ENCODE data around the gene NLRP6.
A peak's percentile ranks its signal among the peaks of the same experiment; 100 is the strongest.

NLRP6 gene

DNA sequence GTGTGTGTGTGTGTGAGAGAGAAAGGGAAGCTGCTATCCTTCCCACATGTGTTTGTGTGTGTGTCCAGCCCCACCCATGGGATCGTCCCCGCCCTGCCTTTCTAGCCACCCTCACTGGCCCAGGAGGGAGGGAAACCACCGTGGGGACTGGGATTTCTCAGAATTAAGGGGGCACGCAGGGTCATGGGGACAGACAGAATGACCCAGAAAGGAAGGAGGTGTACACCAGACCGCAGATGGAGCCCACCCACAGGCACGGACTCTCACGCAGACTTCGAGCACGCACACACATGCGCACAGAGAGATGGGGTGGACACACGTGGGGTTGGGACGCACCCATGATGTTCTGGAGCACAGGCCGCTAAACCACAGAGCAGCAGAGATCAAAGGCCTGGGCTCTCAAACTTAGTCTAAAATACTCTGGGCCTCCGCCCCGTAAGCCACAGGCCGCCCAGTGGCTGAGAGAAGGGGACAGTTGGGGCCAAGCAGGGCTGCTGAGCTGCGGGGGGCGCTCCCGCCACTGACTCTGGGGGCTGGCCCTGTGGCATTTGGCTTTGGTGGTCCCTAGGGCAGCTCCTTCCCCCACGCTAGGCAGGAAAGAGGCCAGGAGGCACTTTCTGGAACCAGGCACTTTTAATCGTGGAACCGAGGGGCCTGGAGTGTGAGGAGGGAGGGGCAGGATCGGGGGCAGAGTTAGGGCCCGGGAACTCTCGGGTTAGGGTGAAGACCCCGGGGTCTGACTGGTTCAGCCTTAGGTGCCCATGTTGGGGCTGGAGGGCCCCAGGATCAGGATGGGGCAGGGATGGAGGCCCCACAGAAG lies 19.6 kb downstream of the NLRP6 start:
- Mint-ChIP-seq H3K27me3 (ENCODE audit: low read depth, poor library complexity) (no peaks in the 10 kb centered on the region), H3K4me1 (peaks cover 47% of the 10 kb centered on the region), H3K27ac (peak overlapping the region; percentile 90), H3K36me3 (ENCODE audit: low read depth) (peaks cover 1% of the 10 kb centered on the region), H3K9me3 (peaks cover 11% of the 10 kb centered on the region), H3K4me3 (no peak overlapping the region)
- peak; percentile 3 for DNase-seq
- TF ChIP-seq, protein P1, sequence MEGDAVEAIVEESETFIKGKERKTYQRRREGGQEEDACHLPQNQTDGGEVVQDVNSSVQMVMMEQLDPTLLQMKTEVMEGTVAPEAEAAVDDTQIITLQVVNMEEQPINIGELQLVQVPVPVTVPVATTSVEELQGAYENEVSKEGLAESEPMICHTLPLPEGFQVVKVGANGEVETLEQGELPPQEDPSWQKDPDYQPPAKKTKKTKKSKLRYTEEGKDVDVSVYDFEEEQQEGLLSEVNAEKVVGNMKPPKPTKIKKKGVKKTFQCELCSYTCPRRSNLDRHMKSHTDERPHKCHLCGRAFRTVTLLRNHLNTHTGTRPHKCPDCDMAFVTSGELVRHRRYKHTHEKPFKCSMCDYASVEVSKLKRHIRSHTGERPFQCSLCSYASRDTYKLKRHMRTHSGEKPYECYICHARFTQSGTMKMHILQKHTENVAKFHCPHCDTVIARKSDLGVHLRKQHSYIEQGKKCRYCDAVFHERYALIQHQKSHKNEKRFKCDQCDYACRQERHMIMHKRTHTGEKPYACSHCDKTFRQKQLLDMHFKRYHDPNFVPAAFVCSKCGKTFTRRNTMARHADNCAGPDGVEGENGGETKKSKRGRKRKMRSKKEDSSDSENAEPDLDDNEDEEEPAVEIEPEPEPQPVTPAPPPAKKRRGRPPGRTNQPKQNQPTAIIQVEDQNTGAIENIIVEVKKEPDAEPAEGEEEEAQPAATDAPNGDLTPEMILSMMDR (IDR thresholded peaks at IDR 0.05): no peak

- TF ChIP-seq, protein P1 (IDR thresholded peaks at IDR 0.05): no peak
- Mint-ChIP-seq H3K4me3 (no peak overlapping the region), H3K9me3 (peaks cover 17% of the 10 kb centered on the region), H3K27ac (no peak overlapping the region), H3K36me3 (ENCODE audit: low read depth) (peaks cover 4% of the 10 kb centered on the region), H3K27me3 (ENCODE audit: low read depth, poor library complexity) (no peaks in the 10 kb centered on the region), H3K4me1 (peaks cover 50% of the 10 kb centered on the region)
- DNase-seq: no peak
Observed at GRCh38 chr11:298406-299065, 20.3 kb downstream of the NLRP6 start.

DNA sequence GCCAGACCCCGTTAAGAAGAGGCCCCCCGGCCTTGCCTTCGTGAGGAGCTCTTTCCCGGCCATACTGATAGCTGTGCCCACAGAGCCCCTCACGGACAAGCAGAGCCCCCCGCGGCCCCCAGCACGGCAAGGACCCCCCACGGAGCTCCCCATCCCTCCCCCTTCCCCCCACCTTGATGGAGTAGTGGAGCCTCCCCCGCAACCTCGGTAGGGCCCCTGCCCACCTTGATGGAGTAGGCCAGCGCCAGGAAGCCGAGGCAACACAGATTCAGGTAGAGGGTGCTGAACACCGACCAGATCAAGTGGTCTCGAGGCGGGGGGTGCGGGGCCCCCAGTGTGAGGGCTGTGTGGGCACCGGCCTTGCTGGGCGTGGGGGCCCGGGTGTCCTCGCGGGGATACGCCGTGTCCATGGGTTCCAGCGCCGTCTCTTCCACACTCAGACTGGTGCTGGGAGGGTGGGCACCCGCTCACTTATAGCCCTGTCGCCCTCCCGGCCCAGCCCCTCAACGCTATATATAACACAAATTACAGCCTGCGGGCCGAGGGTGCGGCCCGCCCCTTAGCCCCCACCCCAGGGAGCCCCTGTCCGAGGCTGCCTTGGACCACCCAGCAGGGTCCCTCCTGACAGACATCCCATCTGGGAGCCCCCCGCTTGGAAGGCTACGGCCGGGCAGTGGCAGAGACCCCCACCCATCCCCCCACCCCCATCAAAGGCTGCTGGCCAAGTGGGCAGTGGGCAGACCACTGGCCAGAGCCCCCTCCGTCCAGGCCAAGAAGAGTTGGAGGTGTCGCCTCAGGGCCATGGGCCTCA lies 21.1 kb downstream of the NLRP6 start, which contains the start of gene IFITM5:
Gene IFITM5 (minus strand): TSS at position 446 of the 811 bp plus-strand sequence. CDS start 36 bp downstream, at position 410.
- no peak within 1 kb of the TSS for H3K27ac Mint-ChIP-seq
- DNase-seq: no peak
- H3K4me3 Mint-ChIP-seq: peak within 1 kb of the TSS; percentile 3
- H3K9me3 Mint-ChIP-seq: peaks cover 19% of the 10 kb centered on the region
- TF ChIP-seq, protein P1 (IDR thresholded peaks at IDR 0.05): no peak
- peaks cover 4% of the 10 kb centered on the region for H3K36me3 Mint-ChIP-seq (ENCODE audit: low read depth)
- H3K4me1 Mint-ChIP-seq: peaks cover 50% of the 10 kb centered on the region
- H3K27me3 Mint-ChIP-seq (ENCODE audit: low read depth, poor library complexity): no peaks in the 10 kb centered on the region

GRCh38 chr11:299951-300735 lies 21.9 kb downstream of the NLRP6 start:
- Mint-ChIP-seq H3K4me1 (peaks cover 51% of the 10 kb centered on the region), H3K36me3 (ENCODE audit: low read depth) (peaks cover 4% of the 10 kb centered on the region), H3K27ac (no peak overlapping the region), H3K9me3 (peaks cover 19% of the 10 kb centered on the region), H3K4me3 (peak overlapping the region; percentile 3), H3K27me3 (ENCODE audit: low read depth, poor library complexity) (no peaks in the 10 kb centered on the region)
- peak; percentile 52 for DNase-seq
- TF ChIP-seq, protein P1 (IDR thresholded peaks at IDR 0.05): no peak

DNA sequence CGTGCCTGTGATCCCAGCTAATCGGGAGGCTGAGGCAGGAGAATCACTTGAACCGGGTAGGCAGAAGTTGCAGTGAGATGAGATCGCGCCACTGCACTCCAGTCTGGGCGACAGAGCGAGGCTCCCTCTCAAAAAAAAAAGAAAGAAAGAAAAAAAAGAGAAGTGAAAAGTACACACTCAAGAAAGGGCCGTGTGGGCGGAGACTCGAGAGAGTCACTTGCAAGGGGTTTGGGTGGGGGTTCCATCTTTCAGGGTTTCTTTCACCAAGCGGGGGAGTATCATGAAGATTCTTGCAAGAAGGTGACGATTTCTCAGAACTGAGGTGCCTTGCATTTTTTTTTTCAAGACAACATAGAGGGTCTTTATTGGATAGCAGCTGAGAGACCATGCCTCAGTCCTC lies 25.2 kb downstream of the NLRP6 start:
- peaks cover 19% of the 10 kb centered on the region for H3K9me3 Mint-ChIP-seq
- no peaks in the 10 kb centered on the region for H3K27me3 Mint-ChIP-seq (ENCODE audit: low read depth, poor library complexity)
- H3K4me1 Mint-ChIP-seq: peaks cover 61% of the 10 kb centered on the region
- TF ChIP-seq, protein P1 (IDR thresholded peaks at IDR 0.05): no peak
- no peak overlapping the region for H3K27ac Mint-ChIP-seq
- no peak overlapping the region for H3K4me3 Mint-ChIP-seq
- H3K36me3 Mint-ChIP-seq (ENCODE audit: low read depth): peaks cover 4% of the 10 kb centered on the region
- DNase-seq: no peak
